Ascending aorta (tissue), 2 donors: ENCODE data around the gene MANSC4. TPM values are rescaled to one million over a fixed set of nuclear protein-coding genes. Genes with fewer than 3 reads are reported as not detected.

Source experiments
- DNase-seq, 2 donors: peaks; one replicate each; pipeline ENCODE4 v3.0.0-alpha.2; 2019; ENCODE audit warnings: low spot score in 2 of 2
- H3K27ac ChIP-seq, 2 donors: fragments of 200-600 bp; sonication (generic); one replicate each; pipeline ENCODE4 v1.5.1; 2016 to 2017; ENCODE audit warnings: mild to moderate bottlenecking in 1 of 2
- H3K27me3 ChIP-seq: fragments of 200-600 bp; sonication (generic); one replicate; pipeline ENCODE4 v1.5.1; 2017
- H3K36me3 ChIP-seq, 2 donors: fragments of 200-600 bp; sonication (generic); one replicate each; pipeline ENCODE4 v1.5.1; 2016
- H3K4me1 ChIP-seq, 2 donors: fragments of 200-600 bp; sonication (generic); one replicate each; pipeline ENCODE4 v1.5.1; 2016 to 2017; ENCODE audit warnings: mild to moderate bottlenecking in 1 of 2
- H3K4me3 ChIP-seq, 2 donors: fragments of 200-600 bp; sonication (generic); one replicate each; pipeline ENCODE4 v1.5.1; 2016 to 2017; ENCODE audit warnings: mild to moderate bottlenecking in 1 of 2
- H3K9me3 ChIP-seq, 2 donors: fragments of 200-600 bp; sonication (generic); one replicate each; pipeline ENCODE4 v1.5.1; 2016
- intact Hi-C: fragments of 100-400 bp; cut with DNase I; formaldehyde crosslinking; loops from one replicate; pipeline ENCODE4 v1.15.1; 2023
- total RNA-seq: library from RNA; depleted of rRNA; stranded (reverse); fragments of >200 nt; gene quantifications from one replicate; pipeline ENCODE4 v1.1.0, GENCODE V29; 2016
- TF ChIP-seq, protein P1 (sequence below), 3 experiments: fragments of 200-600 bp in 2 of 3; fragments of 450-650 bp in 1 of 3; sonication (generic) in 2 of 3; IDR thresholded peaks; one replicate each; pipeline ENCODE4 v1.5.1; 2016 to 2019; ENCODE audit warnings: antibody characterized with exemption in 3 of 3, mild to moderate bottlenecking in 1 of 3, moderate library complexity in 1 of 3

Gene MANSC4
- total RNA-seq, 1 donor from 2014 or later: not detected

DNA sequence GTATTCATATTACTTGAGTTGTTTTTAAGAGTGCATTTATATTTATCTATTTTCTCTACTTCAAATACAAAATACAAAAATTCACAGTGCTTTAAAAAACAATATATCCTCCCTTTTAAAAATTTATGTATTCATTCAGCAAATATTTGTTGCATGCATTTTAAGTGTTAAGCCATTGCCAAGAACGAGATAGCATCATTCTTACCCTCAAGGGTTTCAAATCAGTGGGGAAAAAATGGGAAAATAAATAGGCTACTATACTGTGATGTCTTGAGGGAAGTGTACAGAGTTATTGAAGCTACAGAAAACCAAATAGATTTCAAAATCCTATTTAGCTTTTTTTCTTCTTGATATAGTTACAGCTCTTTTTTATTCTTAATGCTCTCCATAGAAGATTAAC lies 46.2 kb downstream of the MANSC4 start:
- Histone ChIP-seq H3K27ac (no peak overlapping the region), H3K4me3 (no peak overlapping the region), H3K4me1 (no peaks in the 10 kb centered on the region), H3K9me3 (no peaks in the 10 kb centered on the region), H3K27me3 (no peaks in the 10 kb centered on the region), H3K36me3 (peaks cover 14 to 33% of the 10 kb centered on the region in 2 donors)
- intact Hi-C loops: loop anchor here (1.0 to 5.0 kb wide), 3 partner anchors 88 to 207 kb away; no protein-coding TSS in a partner anchor
- TF ChIP-seq, protein P1, sequence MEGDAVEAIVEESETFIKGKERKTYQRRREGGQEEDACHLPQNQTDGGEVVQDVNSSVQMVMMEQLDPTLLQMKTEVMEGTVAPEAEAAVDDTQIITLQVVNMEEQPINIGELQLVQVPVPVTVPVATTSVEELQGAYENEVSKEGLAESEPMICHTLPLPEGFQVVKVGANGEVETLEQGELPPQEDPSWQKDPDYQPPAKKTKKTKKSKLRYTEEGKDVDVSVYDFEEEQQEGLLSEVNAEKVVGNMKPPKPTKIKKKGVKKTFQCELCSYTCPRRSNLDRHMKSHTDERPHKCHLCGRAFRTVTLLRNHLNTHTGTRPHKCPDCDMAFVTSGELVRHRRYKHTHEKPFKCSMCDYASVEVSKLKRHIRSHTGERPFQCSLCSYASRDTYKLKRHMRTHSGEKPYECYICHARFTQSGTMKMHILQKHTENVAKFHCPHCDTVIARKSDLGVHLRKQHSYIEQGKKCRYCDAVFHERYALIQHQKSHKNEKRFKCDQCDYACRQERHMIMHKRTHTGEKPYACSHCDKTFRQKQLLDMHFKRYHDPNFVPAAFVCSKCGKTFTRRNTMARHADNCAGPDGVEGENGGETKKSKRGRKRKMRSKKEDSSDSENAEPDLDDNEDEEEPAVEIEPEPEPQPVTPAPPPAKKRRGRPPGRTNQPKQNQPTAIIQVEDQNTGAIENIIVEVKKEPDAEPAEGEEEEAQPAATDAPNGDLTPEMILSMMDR (IDR thresholded peaks at IDR 0.05): no peak
- DNase-seq: no peak

DNA sequence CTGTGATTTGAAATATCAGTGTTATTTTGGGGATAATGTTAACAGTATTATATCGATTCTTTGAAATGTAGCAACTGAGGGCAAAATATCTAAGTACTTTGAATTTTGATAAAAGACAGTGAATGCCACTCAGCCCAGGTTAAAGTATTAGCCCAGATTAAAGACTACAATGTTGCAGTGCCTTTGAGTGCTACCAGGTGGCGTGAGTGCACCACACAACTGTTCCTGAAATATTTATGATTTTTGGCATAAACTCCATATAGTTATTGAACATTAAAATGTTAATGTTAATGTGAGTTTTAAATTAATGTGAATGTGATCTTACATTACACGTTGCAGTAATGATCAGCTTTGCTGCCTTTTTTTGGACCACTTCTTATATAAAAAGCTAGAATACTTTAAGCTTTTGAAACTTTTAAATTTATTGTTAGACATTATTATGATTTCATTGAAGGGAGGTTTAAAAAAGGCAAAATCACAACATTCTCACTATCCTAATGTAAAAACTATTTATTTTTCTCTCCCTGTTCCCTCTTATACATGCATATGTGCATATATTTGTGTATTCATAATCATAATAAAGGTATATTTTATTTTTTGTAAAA lies 46.9 kb downstream of the MANSC4 start:
- TF ChIP-seq, protein P1 (IDR thresholded peaks at IDR 0.05): peak; percentile 78 to 89 (median 81)
- peaks cover 14 to 33% of the 10 kb centered on the region in 2 donors for H3K36me3 ChIP-seq
- H3K27me3 ChIP-seq: no peaks in the 10 kb centered on the region
- no peak for DNase-seq
- no peak overlapping the region for H3K27ac ChIP-seq
- no peaks in the 10 kb centered on the region for H3K4me1 ChIP-seq
- intact Hi-C loops: loop anchor here (1.0 to 5.0 kb wide), 3 partner anchors 88 to 208 kb away; no protein-coding TSS in a partner anchor
- H3K4me3 ChIP-seq: no peak overlapping the region
- no peaks in the 10 kb centered on the region for H3K9me3 ChIP-seq

- no peaks in the 10 kb centered on the region for H3K4me1 ChIP-seq
- DNase-seq: no peak
- no peaks in the 10 kb centered on the region for H3K27me3 ChIP-seq
- no peaks in the 10 kb centered on the region for H3K9me3 ChIP-seq
- peaks cover 12 to 25% of the 10 kb centered on the region in 2 donors for H3K36me3 ChIP-seq
- no peak overlapping the region for H3K27ac ChIP-seq
- intact Hi-C loops: loop anchor here (2.0 to 5.0 kb wide), 2 partner anchors 190 to 209 kb away; no protein-coding TSS in a partner anchor
- TF ChIP-seq, protein P1 (IDR thresholded peaks at IDR 0.05): peak in 1 of 3 experiments; percentile 16
- H3K4me3 ChIP-seq: no peak overlapping the region
Measured at GRCh38 chr12:27732281-27732680, 47.8 kb downstream of the MANSC4 start.

DNA sequence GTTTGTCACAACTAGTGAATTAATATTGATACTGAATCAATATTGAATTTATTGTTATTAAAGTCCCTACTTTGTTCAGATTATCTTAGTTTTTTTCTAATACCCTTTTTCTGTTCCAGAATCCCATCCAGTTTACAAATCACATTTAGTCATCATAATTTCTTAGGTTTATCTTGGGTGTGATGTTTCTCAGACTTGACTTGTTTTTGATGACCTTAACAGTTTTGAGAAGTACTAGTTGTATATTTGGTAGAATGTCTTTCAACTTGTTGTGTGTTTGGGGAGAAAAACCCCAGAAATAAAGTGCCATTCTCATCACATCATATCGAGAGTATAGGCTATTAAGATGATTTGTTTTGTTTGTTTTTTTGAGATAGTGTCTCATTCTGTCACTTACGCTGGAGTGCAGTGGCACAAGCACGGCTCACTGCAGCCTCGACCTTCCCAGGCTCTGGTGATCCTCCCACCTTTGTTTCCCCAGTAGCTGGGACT lies 49.9 kb downstream of the MANSC4 start:
- peaks cover 15 to 24% of the 10 kb centered on the region in 2 donors for H3K36me3 ChIP-seq
- DNase-seq: no peak
- TF ChIP-seq, protein P1 (IDR thresholded peaks at IDR 0.05): no peak
- H3K4me3 ChIP-seq: no peak overlapping the region
- no peaks in the 10 kb centered on the region for H3K4me1 ChIP-seq
- no peaks in the 10 kb centered on the region for H3K27me3 ChIP-seq
- H3K27ac ChIP-seq: no peak overlapping the region
- intact Hi-C loops: loop anchor here (5.0 kb wide), 1 partner anchor 192 kb away; no protein-coding TSS in a partner anchor
- no peaks in the 10 kb centered on the region for H3K9me3 ChIP-seq

DNA sequence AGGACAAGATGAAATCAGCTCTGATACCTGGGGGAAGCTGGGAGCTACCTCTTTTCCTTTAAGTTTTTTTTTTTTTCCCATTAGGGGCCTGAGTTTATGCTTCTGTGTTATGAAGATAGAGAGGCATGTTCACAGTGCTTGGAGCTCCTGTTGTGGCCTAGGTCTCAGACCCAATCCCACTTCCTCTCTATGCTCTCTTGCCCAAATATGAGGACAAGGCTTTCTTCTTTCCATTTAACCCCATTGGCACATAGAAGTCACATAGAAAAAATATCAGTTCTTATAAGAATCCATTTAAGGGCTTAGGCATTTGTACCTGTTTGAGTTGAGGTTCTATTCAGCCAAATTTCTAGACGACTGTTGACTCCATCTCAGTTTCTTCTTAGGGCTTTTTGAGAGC lies 56.8 kb downstream of the MANSC4 start:
- H3K36me3 ChIP-seq: peaks cover 53 to 60% of the 10 kb centered on the region in 2 donors
- no peaks in the 10 kb centered on the region for H3K4me1 ChIP-seq
- no peaks in the 10 kb centered on the region for H3K27me3 ChIP-seq
- TF ChIP-seq, protein P1 (IDR thresholded peaks at IDR 0.05): no peak
- H3K4me3 ChIP-seq: no peak overlapping the region
- DNase-seq: no peak
- intact Hi-C loops: no loop called here
- H3K9me3 ChIP-seq: no peaks in the 10 kb centered on the region
- no peak overlapping the region for H3K27ac ChIP-seq

Other genes starting within 250 kb of the MANSC4 start
- gene REP15, start 83.8 kb downstream of the MANSC4 start, total RNA-seq: not detected
- 2.7 TPM for gene MRPS35, start 69.4 kb downstream of the MANSC4 start, total RNA-seq
- 36.7 TPM for gene KLHL42, start within 50 bp of the MANSC4 start, total RNA-seq
- not detected for gene PTHLH, start 192.5 kb upstream of the MANSC4 start, total RNA-seq